CD4-positive, alpha-beta T cell treated with Interleukin-17A for 4 hours (primary cell): ENCODE results near the gene CPPED1.
"Not testable (repeated sequence)": the region's sequence is repeated elsewhere in the genome, so short reads cannot be mapped to it uniquely, and the experiment has no call there.

ENCODE experiments used
- DNase-seq: peaks from one replicate; pipeline ENCODE4 v3.0.0-alpha.2; 2020; ENCODE audit warnings: mixed read lengths

CPPED1 gene, protein sequence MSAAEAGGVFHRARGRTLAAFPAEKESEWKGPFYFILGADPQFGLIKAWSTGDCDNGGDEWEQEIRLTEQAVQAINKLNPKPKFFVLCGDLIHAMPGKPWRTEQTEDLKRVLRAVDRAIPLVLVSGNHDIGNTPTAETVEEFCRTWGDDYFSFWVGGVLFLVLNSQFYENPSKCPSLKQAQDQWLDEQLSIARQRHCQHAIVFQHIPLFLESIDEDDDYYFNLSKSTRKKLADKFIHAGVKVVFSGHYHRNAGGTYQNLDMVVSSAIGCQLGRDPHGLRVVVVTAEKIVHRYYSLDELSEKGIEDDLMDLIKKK

DNA sequence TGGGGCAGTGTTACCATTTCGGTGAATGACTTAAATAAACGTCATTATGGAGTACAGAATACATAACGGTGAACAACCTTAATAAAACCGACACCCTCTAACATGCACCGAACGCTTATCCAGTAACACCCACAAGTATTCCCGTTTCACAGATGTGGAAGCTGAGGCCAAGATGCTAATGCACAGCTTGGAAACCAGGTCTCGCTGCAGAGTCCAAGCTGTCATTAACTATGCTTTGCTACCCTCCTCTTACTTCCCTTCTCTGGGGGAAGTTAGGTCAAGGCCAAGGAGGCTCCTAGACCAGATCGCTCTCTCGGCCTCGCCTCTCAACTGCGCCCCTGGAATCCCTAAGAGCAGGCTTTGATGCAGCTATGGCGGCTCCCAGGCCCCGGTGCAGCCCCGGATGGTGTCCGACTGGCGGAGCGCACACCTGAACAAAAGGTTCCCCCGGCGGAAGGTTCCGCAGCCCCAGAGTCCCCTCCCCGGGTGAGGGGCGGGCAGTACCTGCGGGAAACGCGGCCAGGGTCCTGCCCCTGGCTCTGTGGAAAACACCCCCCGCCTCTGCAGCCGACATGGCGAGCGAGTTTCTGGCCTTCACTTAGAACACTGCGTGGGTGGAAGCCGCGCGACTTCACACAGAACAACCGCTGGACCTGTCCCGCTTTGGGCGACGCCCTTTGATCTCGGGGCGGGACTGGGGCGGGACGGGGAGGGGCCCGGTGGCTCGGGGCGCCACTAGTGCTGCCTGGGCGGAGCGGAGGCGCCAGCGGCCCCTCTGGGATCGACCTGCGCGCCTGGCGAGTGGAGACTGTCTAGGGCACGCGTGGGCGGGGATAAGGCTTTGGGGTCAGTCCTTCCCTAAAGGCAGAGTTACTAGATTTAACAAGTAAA is at the start of gene CPPED1:
Gene CPPED1 (minus strand): TSS at position 685 of the 891 bp plus-strand sequence. CDS start 111 bp downstream, at position 574.
- peak; percentile 91 for DNase-seq

DNA sequence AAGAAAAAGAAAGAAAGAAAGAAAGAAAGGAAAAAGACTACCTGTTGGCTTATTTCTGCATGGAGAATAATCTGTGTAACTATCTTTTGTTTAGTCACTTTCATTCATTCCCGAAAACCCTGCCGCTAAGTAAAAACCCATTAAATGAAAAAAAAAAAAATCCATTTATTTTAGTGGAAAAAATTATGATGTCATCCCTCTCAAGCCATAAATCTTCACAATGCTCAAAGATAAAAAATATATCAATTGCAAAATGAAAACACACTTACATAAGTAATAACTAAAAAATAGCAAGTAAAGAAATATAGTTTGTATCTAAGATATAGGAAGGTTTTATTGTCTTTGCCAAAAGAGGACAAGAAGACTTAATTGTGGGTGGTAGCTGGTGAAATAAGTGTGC is 46.5 kb upstream of the CPPED1 start:
- DNase-seq, result no peak

DNA sequence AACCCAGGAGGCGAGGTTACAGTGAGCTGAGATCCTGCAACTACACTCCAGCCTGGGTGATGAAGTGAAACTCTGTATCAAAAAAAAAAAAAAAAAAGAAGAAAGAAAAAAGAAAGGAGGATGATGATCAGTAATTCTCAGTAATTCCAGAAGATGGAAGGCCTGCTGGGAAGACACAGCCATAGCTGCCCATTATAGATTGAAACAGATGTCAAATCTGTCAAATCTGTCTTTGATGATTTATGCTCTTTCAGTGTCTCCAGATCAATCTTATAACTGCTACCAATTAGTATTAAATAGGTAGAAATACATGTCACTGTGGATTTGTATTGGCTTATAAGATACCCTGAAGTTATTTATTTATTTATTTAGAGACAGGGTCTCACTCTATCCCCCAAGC is 42.9 kb upstream of the CPPED1 start:
- no peak for DNase-seq

DNA sequence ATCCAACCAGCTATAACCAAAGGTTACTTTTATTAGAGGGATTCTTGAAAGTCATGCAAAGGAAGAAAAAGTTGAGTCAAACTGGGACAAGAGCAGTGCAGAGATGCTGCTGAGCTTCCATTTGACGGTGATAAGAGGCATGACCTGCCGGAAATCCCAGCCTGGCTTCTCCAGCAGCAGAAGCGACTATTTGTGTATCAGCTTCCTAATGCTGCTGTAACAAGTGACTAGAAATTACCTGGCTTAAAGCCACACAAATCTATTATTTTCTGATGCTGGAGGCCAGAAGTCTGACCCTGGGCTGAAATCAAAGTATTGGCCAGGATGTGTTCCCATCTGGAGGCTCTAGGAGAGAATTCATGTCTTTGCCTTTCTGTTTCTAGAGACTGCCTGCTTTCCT is 41.6 kb upstream of the CPPED1 start:
- DNase-seq, result no peak

DNA sequence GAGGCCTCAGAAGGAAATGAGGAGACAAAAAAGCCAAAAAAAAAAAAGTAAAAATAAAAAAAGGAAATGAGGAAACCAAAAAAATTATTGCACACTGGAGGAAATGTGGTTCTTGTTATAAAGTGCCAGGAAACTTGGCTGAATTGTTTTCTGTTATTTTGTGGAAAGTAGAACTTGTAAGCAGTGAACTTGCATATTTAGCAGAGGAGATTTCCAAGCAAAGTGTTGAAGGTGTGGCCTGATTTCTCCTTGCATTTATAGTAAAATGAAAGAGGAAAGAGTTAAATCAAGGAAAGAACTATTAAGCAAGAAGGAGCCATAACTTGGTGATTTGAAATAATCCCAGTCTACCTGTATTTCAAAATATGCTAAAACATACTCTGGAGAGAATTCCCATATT is 34.1 kb upstream of the CPPED1 start:
- DNase-seq, result no peak

DNA sequence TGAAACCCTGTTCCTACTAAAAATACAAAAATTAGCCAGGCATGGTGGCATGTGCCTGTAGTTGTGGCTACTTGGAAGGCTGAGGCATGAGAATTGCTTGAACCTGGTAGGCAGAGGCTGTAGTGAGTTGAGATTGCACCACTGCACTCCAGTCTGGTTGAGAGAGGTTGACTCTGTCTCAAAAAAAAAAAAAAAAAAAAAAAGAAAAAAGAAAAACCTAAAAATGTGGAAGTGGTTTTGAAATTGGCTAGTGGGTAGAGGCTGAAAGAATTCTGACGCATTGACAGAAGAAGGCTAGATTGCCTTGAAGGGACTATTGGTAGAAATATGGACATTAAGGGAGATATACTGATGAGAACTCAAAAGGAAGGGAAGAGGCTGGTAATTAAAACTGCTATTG is 33.6 kb upstream of the CPPED1 start:
- DNase-seq, result no peak

DNA sequence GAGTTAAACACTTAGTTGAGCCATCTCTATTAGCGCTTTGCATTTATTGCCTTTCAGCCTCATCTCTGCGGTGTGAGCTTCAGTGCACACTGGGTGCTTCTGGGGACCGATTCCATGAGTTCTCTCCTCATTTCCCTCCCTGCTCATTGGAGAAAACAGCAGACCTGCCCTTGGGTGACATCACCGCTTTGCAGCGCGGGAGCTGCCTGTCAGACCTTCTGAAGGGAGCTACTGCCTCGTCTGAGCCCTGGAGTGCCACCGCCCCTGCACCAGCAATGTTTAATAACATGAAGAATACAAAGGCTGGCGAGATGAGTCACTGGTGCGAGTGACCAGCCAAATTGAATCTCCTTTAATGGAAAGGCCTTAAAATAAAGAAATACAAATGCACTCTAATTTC is 30.2 kb upstream of the CPPED1 start:
- DNase-seq, result no peak

DNA sequence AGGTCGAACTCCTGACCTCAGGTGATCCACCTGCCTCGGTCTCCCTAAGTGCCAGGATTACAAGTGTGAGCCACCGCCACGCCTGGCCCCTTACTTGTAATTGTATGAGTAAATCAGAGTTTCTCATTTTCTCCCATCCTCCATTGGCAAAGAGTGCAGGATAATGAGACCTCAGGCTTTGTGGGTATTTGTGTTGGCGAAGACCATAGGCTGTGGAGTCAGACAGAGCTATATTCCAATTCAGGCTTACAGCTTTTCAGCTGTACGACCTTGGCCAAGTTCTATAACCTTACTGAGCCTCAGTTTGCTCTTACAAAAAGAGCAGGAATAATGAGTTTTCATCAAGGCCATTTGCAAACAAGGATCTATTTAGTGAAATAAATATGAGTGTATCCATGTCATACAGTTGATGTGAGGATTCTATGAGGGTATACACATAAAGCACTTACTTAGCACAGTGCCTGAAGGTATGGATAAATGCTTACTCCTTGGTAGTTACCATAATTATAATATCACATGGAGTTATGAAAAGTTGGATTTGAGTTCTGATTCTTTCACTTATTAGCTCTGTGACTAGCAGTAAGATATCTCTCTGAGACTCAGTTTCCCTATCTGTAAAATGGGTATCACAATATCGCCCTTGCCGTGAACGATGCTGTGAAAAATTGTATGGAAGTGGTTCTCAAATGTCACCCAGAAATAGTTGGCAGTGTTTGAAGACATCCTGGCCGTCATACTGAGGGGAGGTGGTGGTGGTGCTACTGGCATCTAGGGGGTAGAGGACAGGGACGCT is 25.6 kb upstream of the CPPED1 start:
- DNase-seq, result no peak

DNA sequence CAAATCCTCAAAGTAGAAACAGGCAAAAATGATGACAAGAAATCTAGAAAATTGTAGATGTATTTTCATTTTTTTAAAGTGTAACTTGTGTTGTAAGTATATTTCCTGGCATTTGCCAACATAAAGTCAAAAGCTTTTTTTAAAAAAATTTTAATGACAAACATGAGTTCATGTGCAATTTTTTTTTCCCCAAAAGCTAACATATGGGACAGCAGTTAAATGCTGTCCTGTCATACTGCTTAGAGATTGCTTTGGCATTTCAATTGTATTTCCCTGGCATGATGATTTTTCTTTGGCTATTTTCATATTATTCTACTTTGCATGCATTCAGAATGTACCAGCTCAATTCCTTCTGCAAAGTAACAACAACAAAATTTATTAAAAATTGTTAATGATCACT is 24.5 kb upstream of the CPPED1 start:
- DNase-seq, result no peak

DNA sequence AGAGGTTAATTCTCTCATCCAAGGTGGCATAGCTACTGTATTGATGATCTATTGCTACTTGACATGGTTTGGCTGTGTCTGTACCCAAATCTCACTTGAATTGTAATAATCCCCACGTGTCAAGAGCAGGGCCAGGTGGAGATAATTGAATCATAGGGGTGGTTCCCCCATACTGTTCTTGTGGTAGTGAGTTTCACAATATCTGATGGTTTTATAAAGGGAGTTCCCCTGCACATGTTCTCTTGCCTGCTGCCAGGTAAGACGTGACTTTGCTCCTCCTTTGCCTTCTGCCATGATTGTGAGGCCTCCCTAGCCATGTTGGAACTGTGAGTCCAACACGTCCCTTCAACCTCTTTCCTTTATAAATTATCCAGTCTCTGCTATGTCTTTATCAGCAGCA is 22.9 kb upstream of the CPPED1 start:
- no peak for DNase-seq

DNA sequence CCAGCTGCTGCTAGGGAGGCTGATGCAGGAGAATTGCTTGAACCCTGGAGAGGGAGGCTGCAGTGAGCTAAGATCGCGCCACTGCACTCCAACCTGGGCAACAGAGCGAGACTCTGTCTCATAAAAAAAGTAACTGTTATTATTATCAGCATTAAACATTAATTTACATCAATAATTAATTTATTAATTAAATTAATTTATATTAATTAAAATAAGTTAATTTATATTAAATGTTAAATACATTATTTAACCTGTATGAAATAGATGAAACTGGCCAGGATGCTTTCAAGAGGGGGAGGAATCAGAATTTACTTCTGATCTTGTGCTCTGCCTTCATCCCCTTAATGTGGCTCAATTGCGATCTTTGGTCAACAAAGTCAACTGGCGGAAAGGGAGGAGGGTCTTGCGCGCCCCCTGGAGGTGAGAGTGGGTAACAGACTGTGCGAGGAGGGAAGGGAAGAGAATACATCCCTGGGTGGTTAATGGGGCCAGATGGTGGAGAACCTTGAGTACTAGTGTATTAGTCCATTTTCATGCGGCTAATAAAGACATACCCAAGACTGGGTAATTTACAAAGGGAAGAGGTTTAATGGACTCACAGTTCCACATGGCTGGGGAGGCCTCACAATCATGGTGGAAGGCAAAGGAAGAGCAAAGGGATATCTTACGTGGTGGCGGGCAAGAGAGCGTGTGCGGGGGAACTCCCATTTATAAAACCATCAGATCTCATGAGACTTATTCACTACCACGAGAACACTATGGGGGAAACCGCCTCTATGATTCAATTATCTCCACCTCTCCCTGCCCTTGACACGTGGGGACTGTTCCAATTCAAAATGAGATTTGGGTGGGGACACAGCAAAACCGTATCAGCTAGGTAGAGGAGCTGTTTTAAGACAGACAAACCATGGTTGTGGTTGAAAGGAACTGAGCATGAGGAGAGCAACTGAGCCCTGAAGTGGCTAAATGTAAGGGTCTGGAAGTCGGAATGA is 15.7 kb upstream of the CPPED1 start:
- peak; percentile 81 for DNase-seq

DNA sequence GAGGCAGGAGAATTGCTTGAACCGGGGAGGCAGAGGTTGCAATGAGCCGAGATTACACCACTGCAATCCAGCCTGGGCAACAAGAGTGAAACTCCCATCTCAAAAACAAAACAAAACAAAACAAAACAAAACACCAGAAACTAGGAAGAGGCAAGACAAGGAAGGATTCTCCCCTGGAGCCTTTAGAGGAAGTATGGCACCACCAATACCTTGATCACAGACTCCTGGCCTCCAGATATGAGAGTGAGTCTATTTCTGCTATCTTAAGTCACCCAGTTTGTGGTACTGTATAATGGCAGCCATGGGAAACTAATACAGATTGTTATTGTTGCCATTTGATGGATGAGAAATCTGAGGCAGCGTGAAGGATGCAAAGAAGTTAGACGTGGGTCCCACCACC is 14.6 kb upstream of the CPPED1 start:
- DNase-seq, result no peak

DNA sequence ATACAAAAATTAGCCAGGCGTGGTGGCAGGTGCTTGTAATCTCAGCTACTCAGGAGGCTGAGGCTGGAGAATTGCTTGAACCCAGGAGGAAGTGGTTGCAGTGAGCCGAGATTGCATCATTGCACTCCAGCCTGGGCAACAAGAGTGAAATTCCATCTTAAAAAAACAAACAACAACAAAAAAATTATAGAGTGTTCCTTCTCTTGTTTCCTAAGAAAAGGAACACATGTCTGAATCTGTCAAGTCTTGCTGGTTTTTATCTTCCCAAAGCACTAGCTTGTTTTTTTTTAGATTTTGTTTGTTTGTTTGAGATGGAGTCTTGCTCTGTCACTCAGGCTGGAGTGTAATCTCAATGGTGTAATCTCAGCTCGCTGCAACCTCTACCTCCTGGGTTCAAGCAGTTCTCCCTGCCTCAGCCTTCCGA is 13.1 kb upstream of the CPPED1 start:
- DNase-seq, result not testable (repeated sequence)

DNA sequence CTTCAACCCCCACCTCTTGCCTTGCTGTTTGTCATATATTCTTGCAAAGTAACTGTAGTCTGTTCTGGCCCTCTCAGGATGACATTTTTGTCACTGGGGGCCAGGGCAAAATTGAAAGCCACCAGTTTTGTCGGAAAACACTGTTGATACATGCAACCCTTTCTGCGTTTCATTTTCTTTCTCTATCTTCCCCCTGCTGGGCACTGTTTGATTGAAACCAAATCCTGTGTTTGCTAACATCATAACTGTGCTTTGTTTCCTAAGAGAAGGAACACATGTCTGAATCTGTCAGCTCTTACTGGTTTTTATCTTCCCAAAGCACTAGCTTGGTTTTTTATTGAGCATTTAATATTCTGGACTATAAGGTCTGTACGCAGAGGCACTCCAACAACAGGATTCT is 11.7 kb upstream of the CPPED1 start:
- DNase-seq, result no peak

DNA sequence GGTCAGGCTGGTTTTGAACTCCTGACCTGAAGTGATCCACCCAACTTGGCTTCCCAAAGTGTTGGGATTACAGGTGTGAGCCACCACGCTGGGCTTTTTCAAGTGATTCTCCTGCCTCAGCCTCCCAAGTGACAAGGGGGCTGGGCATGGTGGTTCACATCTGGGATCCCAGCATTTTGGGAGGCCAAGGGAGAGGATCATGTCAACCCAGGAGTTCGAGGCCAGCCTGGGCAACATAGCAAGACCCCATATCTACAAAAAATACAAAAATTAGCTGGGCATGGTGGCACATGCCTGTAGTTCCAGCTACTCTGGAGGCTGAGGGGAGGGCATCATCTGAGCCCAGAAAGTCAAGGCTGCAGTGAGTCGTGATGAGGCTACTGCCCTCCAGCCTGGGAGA is 10.0 kb upstream of the CPPED1 start:
- DNase-seq, result not testable (repeated sequence)

DNA sequence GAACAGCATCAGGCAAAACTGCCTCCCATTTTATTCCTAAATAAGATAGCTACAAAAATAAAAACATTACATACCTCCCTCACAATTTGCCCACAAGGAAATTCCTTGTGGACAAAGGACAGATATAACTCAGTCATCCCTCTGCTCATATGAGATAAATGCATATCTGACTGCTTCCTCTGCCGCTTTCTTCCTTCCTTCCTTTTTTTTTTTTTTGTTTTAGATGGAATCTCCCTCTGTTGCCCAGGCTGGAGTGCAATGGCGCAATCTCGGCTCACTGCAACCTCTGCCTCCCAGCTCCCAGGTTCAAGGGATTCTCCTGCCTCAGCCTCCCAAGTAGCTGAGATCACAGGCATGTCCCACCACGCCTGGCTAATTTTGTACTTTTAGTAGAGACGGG is 9.6 kb upstream of the CPPED1 start:
- not testable (repeated sequence) for DNase-seq

DNA sequence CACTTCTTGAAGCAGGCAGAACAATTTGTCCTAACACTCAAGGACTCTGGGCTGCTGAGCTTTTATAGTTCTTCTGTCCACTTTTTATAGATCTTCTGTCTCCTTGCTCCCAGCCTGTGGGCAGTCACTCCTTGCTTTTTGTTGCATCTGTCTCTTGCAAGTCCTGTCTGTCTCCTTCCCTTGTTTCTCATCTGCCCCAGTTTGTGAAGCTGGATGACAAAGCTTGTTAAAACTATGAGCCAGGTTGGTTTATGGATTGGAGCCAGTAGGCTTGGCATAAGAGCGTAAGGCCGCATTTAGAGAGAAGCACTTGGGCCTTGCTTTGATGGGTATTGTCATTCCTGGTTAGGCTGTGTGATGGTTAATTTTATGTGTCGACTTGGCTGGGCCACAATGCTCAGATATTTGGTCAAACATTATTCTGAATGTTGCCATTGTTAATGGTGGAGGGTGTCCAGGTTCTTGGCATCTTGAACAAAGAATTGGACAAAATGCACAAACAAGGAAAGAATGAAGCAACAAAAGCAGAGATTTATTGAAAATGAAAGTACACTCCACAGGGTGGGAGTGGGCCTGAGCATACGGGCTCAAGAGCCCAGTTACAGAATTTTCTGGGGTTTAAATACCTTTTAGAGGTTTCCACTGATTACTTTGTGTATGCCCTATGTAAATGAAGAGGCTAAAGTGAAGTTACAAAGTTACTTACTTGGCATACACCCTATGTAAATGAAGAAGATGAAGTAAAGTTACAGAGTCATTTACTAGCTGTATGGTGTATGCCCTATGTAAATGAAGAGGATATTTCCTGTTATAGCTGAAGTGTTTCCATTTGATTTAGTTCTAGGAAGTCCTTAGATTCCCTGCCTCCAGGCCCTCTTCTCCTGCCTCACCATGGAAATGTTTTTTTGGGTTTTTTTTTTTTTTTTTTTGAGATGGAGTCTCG is 8.0 kb upstream of the CPPED1 start:
- DNase-seq, result no peak

DNA sequence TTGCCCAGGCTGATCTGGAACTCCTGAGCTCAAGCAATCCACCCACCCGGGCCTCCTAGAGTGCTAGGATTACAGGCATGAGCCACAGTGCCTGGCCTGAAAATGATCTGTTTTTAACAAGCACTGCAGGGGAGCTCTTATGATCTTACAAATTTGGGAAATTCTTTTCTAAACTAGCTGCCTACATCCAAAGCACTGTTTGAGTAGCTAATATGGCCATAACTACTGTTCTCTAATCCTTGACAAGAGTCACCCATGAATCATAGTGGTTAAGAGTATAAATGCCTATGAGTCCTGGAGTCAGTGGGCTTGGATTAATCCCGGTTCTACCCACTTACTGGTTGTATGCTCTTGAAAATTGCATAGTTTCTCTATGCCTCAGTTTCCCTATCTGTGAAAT is 1.4 kb upstream of the CPPED1 start:
- no peak for DNase-seq

DNA sequence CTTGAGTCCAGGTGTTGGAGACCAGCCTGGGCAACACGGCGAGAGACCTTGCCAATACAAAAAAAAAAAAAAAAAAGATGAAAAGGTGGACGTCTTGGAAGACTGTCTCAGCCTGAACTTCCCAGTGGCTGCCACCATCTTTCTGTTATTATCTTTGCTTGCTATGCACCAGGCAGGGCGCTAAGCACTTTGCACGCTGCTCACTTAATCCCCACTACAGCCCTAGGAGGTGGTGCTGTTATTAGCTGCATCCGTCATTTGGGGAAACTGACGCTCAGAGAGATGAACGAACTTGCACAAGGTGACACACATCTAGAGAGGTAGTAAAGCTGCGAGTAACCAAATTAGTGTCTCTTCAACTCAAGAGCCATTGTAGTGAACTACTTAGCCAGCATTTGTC is 708 bp upstream of the CPPED1 start:
- DNase-seq, result no peak

DNA sequence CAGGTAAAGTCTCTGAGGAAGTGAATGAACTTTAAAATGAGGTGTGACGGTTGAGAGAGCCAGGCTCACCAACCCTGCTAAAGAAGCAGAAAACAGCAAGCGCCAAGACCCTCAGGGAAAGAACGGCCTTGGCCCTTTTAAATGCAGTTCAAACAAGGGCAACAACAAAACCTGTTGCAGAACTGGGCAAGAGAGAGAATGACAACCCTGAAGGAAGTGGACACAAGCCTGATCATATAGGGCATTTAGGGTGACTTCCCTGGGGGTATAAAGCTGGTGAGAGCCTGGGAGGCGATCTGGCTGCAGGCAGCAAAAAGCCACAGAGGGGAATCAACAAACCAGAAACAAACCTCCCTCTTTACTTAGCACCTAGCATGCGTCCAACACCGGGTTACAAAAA is 1.0 kb downstream of the CPPED1 start:
- no peak for DNase-seq

DNA sequence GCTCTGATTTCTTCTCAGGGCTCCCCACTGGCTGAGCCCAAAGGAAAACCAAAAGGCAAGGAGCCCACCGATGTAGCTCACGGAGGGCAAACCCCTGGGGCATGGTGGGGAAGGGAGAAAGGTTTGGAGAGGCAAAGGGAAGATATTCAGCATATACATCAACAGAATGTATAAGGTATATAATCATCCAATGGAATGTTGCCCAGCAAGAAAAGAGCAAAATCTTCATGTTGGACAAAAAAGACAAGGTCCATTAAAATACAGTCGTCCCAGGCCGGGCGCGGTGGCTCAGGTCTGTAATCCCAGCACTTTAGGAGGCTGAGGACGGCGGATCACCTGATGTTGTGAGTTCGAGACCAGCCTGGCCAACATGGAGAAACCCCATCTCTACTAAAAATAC is 1.6 kb downstream of the CPPED1 start:
- DNase-seq, result no peak
